GM18520 (cell line): Measurements from ENCODE around the gene PLCB3.

ENCODE experiments used
- ATAC-seq: cut with Tn5 transposase; IDR thresholded peaks from one replicate; pipeline ENCODE4 v1.9.1; 2021; ENCODE audit not compliant: unreplicated experiment

PLCB3 gene

GRCh38 chr11:64251016-64251752 lies at the start of gene PLCB3:
Gene PLCB3 (plus strand): TSS chr11:64251530. CDS start chr11:64251650, 120 bp downstream.
- ATAC-seq = no peak

- ATAC-seq = no peak
Observed at GRCh38 chr11:64201543-64201942, 49.8 kb upstream of the PLCB3 start.

- ATAC-seq = no peak
Observed at GRCh38 chr11:64202992-64203391, 48.3 kb upstream of the PLCB3 start.

- no peak for ATAC-seq
Observed at GRCh38 chr11:64203421-64204079, 47.8 kb upstream of the PLCB3 start.

- ATAC-seq = no peak
Observed at GRCh38 chr11:64204080-64204440, 47.3 kb upstream of the PLCB3 start.

- ATAC-seq = no peak
Observed at GRCh38 chr11:64204464-64204989, 46.8 kb upstream of the PLCB3 start.

GRCh38 chr11:64206457-64207255 lies 44.7 kb upstream of the PLCB3 start, which contains the start of gene FERMT3:
Gene FERMT3 (plus strand): TSS chr11:64206721. CDS start chr11:64207365, 644 bp downstream.
- no peak for ATAC-seq

GRCh38 chr11:64207256-64208085 lies 43.9 kb upstream of the PLCB3 start:
- ATAC-seq = peak; percentile 47

GRCh38 chr11:64208086-64208795 lies 43.1 kb upstream of the PLCB3 start:
- no peak for ATAC-seq

GRCh38 chr11:64208796-64209562 lies 42.4 kb upstream of the PLCB3 start:
- ATAC-seq = no peak

- no peak for ATAC-seq
Observed at GRCh38 chr11:64209563-64209843, 41.8 kb upstream of the PLCB3 start.

- no peak for ATAC-seq
Observed at GRCh38 chr11:64210301-64211020, 40.9 kb upstream of the PLCB3 start.

- ATAC-seq = no peak
Observed at GRCh38 chr11:64211181-64211872, 40.0 kb upstream of the PLCB3 start.

- no peak for ATAC-seq
Observed at GRCh38 chr11:64216879-64217278, 34.5 kb upstream of the PLCB3 start.

- ATAC-seq = no peak
Observed at GRCh38 chr11:64218628-64219353, 32.5 kb upstream of the PLCB3 start.

GRCh38 chr11:64219354-64219684 lies 32.0 kb upstream of the PLCB3 start:
- ATAC-seq = no peak

- ATAC-seq = no peak
Observed at GRCh38 chr11:64219755-64220154, 31.6 kb upstream of the PLCB3 start.

GRCh38 chr11:64220271-64220670 lies 31.1 kb upstream of the PLCB3 start:
- ATAC-seq = no peak
